Activated B cell treated with CpG ODN at 0.5 μM for 24 hours (primary cell): ENCODE results near the gene P4HB. TPM values are rescaled to one million over a fixed set of nuclear protein-coding genes. Genes with fewer than 3 reads are reported as not detected.

ENCODE experiments used
- ATAC-seq: fragments of 200-7000 bp; cut with Tn5 transposase; one replicate; pipeline ENCODE4 v1.10.0; 2021; ENCODE audit warnings: low read depth, mild to moderate bottlenecking, moderate library complexity
- CTCF ChIA-PET: fragments of 350-600 bp; sonication (Branson Sonifier 250); formaldehyde crosslinking; loops from one replicate; lab custom pipeline; 2021; ENCODE audit warnings: antibody characterized with exemption; lab: Charles Lee
- POLR2A ChIA-PET: fragments of 350-600 bp; sonication (Branson Sonifier 250); formaldehyde crosslinking; loops from one replicate; lab custom pipeline; 2021; ENCODE audit warnings: antibody characterized with exemption; lab: Charles Lee
- DNase-seq: peaks from one replicate; pipeline ENCODE4 v3.0.0; 2022
- H3K27ac Mint-ChIP-seq: one replicate; pipeline ENCODE4 v1.8.0; 2020; ENCODE audit warnings: mixed read lengths
- H3K27me3 Mint-ChIP-seq: one replicate; pipeline ENCODE4 v1.8.0; 2021; ENCODE audit warnings: mixed read lengths
- H3K36me3 Mint-ChIP-seq: one replicate; pipeline ENCODE4 v1.8.0; 2021; ENCODE audit warnings: low read depth, mixed read lengths
- H3K4me1 Mint-ChIP-seq: one replicate; pipeline ENCODE4 v1.8.0; 2021; ENCODE audit warnings: mixed read lengths
- H3K4me3 Mint-ChIP-seq: one replicate; pipeline ENCODE4 v1.8.0; 2020; ENCODE audit warnings: mild to moderate bottlenecking, mixed read lengths
- H3K9me3 Mint-ChIP-seq: one replicate; pipeline ENCODE4 v1.8.0; 2020; ENCODE audit warnings: mixed read lengths
- intact Hi-C: fragments of 100-400 bp; cut with micrococcal nuclease; formaldehyde crosslinking; loops from one replicate; pipeline ENCODE4 v1.15.1; 2024
- total RNA-seq: library from RNA; stranded (reverse); gene quantifications from 2 replicates; pipeline ENCODE4 v1.2.3, GENCODE V29; 2022
- TF ChIP-seq, protein P1 (sequence below): fragments of 200-600 bp; IDR thresholded peaks from one replicate; pipeline ENCODE4 v1.8.0; 2022; ENCODE audit warnings: antibody characterized with exemption, mild to moderate bottlenecking

The P4HB gene
- total RNA-seq, 1 donor from 2014 or later = 225 TPM

- Mint-ChIP-seq H3K27me3 (no peaks in the 10 kb centered on the region), H3K4me1 (no peaks in the 10 kb centered on the region), H3K27ac (no peak overlapping the region), H3K36me3 (peaks cover 46% of the 10 kb centered on the region), H3K4me3 (no peak overlapping the region), H3K9me3 (no peaks in the 10 kb centered on the region)
- ATAC-seq (no peak), DNase-seq (no peak)
- intact Hi-C loops = no loop called here
- ChIA-PET POLR2A (no interaction called here), CTCF (no interaction called here)
- TF ChIP-seq, protein P1, sequence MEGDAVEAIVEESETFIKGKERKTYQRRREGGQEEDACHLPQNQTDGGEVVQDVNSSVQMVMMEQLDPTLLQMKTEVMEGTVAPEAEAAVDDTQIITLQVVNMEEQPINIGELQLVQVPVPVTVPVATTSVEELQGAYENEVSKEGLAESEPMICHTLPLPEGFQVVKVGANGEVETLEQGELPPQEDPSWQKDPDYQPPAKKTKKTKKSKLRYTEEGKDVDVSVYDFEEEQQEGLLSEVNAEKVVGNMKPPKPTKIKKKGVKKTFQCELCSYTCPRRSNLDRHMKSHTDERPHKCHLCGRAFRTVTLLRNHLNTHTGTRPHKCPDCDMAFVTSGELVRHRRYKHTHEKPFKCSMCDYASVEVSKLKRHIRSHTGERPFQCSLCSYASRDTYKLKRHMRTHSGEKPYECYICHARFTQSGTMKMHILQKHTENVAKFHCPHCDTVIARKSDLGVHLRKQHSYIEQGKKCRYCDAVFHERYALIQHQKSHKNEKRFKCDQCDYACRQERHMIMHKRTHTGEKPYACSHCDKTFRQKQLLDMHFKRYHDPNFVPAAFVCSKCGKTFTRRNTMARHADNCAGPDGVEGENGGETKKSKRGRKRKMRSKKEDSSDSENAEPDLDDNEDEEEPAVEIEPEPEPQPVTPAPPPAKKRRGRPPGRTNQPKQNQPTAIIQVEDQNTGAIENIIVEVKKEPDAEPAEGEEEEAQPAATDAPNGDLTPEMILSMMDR = no peak
These were observed 16.5 kb downstream of the P4HB start for GRCh38 chr17:81843713-81844326.

- TF ChIP-seq, protein P1 = no peak
- ChIA-PET CTCF (no interaction called here), POLR2A (no interaction called here)
- Mint-ChIP-seq H3K36me3 (peaks cover 44% of the 10 kb centered on the region), H3K27ac (no peak overlapping the region), H3K4me3 (no peak overlapping the region), H3K9me3 (no peaks in the 10 kb centered on the region), H3K27me3 (no peaks in the 10 kb centered on the region), H3K4me1 (no peaks in the 10 kb centered on the region)
- no peak for DNase-seq
- no peak for ATAC-seq
- intact Hi-C loops = no loop called here
These were observed 17.4 kb downstream of the P4HB start for GRCh38 chr17:81842725-81843504.

GRCh38 chr17:81842378-81842724, 18.0 kb downstream of the P4HB start:
- H3K27ac Mint-ChIP-seq = no peak overlapping the region
- TF ChIP-seq, protein P1 = no peak
- peaks cover 43% of the 10 kb centered on the region for H3K36me3 Mint-ChIP-seq
- DNase-seq (no peak), ATAC-seq (no peak)
- CTCF ChIA-PET = no interaction called here
- intact Hi-C loops = no loop called here
- no peaks in the 10 kb centered on the region for H3K9me3 Mint-ChIP-seq
- no peaks in the 10 kb centered on the region for H3K4me1 Mint-ChIP-seq
- no peak overlapping the region for H3K4me3 Mint-ChIP-seq
- H3K27me3 Mint-ChIP-seq = no peaks in the 10 kb centered on the region
- POLR2A ChIA-PET = interaction anchor here (0.6 kb wide), 1 partner anchor 33 kb away, joined by 5 read pairs; no protein-coding TSS in a partner anchor

- H3K27ac Mint-ChIP-seq = no peak overlapping the region
- POLR2A ChIA-PET = interaction anchor here (0.6 kb wide), 1 partner anchor 34 kb away, joined by 5 read pairs; no protein-coding TSS in a partner anchor
- H3K36me3 Mint-ChIP-seq = peaks cover 38% of the 10 kb centered on the region
- H3K4me1 Mint-ChIP-seq = no peaks in the 10 kb centered on the region
- no peak for ATAC-seq
- H3K4me3 Mint-ChIP-seq = no peak overlapping the region
- intact Hi-C loops = no loop called here
- no peaks in the 10 kb centered on the region for H3K27me3 Mint-ChIP-seq
- TF ChIP-seq, protein P1 = no peak
- CTCF ChIA-PET = no interaction called here
- DNase-seq = no peak
- H3K9me3 Mint-ChIP-seq = no peaks in the 10 kb centered on the region
These were observed 18.5 kb downstream of the P4HB start for GRCh38 chr17:81841866-81842265.
